Psoas muscle (tissue), 8 donors: ENCODE data around the gene FTO. TPM values are rescaled to one million over a fixed set of nuclear protein-coding genes. Genes with fewer than 3 reads are reported as not detected.

ENCODE experiments used
- ATAC-seq, 4 donors: fragments of 200-7000 bp; cut with Tn5 transposase; one replicate each; pipeline ENCODE4 v1.9.1; 2020; ENCODE audit warnings: moderate library complexity in 3 of 4, mild to moderate bottlenecking in 2 of 4
- DNase-seq, 2 donors: peaks; one replicate each; pipeline ENCODE4 v3.0.0-alpha.2; 2020
- H3K27ac ChIP-seq: fragments of 200-600 bp; one replicate; pipeline ENCODE4 v1.8.0; 2022
- H3K27me3 ChIP-seq, 3 donors: fragments of 200-600 bp in 1 of 3; one replicate each; pipeline versions ENCODE4 v1.6.1 to v1.8.0; 2013 to 2022; ENCODE audit warnings: low read length in 2 of 3, mild to moderate bottlenecking in 2 of 3, moderate library complexity in 1 of 3; ENCODE audit not compliant: insufficient read depth in 3 of 3
- H3K36me3 ChIP-seq, 2 donors: fragments of 200-600 bp in 1 of 2; one replicate each; pipeline versions ENCODE4 v1.6.1 to v1.8.0; 2013 to 2022; ENCODE audit warnings: low read depth in 1 of 2, mild to moderate bottlenecking in 1 of 2, moderate library complexity in 1 of 2; ENCODE audit not compliant: insufficient read depth in 1 of 2
- H3K4me1 ChIP-seq: fragments of 200-600 bp; one replicate; pipeline ENCODE4 v1.8.0; 2022
- H3K4me3 ChIP-seq: fragments of 200-600 bp; one replicate; pipeline ENCODE4 v1.8.0; 2022; ENCODE audit warnings: mild to moderate bottlenecking
- H3K9me3 ChIP-seq: fragments of 200-600 bp; one replicate; pipeline ENCODE4 v1.8.0; 2022
- CTCF ChIP-seq: fragments of 200-600 bp; IDR thresholded peaks from one replicate; pipeline ENCODE4 v1.8.0; 2022; ENCODE audit warnings: antibody characterized with exemption
- WGBS, 3 donors: extraction: QIAGEN DNeasy Blood & Tissue Kit; methylation state at CpG; one replicate each; pipeline versions ENCODE4 v1.1.6 to v1.1.7; 2013; 5-methylcytosine and 5-hydroxymethylcytosine counted together
- intact Hi-C, 2 donors: fragments of 100-400 bp; cut with DNase I; formaldehyde crosslinking; loops; one replicate each; pipeline versions ENCODE4 v1.11.0 to v1.14.2; 2022
- polyA plus RNA-seq, 3 donors: library from polyadenylated mRNA; stranded (reverse); fragments of 200-250 nt; gene quantifications; one replicate each; pipeline ENCODE4 v1.2.3, GENCODE V29; 2013
- total RNA-seq, 4 donors: library from RNA; stranded (reverse); fragmentation: NEBNext Ultra II Directional in 2 of 4; extraction: Animal tissue kit (Norgen Biotek cat#: 25700) in 2 of 4; gene quantifications; one replicate each; pipeline versions ENCODE4 v1.2.1 to v1.2.4, GENCODE V29; 2021 to 2023
- donor health status: healthy with polysubstance abuse.
- donor health status: DM: no; HTN: no; CAD: no; lungs with moderate emphysema.
- donor health status: Bipolar disorder and iron deficiency.
- donor health status: healthy.
- donor health status: DM: yes; HTN: yes; CAD: no.
- donor health status: DM: no; HTN: no; CAD: no.
- donor health status: DM: no; HTN: no; CAD: no.
- donor health status: DM: yes; HTN: yes; CAD: no.

FTO gene
- total and polyA plus RNA-seq, 7 donors = 14.2 to 67.6 (median 47.4) TPM

- intact Hi-C loops = no loop called here
- ATAC-seq (peak; percentile 79 to 95 (median 94)), DNase-seq (peak; percentile 21 to 60)
- Histone ChIP-seq H3K27me3 (no peaks in the 10 kb centered on the region), H3K36me3 (peaks cover 0 to 13% of the 10 kb centered on the region in 2 donors), H3K4me3 (no peak overlapping the region), H3K4me1 (peaks cover 23% of the 10 kb centered on the region), H3K27ac (no peak overlapping the region), H3K9me3 (no peaks in the 10 kb centered on the region)
- no peak for TF ChIP-seq CTCF
- 59 to 67% (median 63%) methylated on average over 5 of the region's 5 CpGs for WGBS, 3 donors
These were observed 189.9 kb downstream of the FTO start for GRCh38 chr16:53893731-53894435.

GRCh38 chr16:53894686-53895085 is 190.7 kb downstream of the FTO start:
- Histone ChIP-seq H3K9me3 (no peaks in the 10 kb centered on the region), H3K4me3 (no peak overlapping the region), H3K4me1 (peaks cover 23% of the 10 kb centered on the region), H3K36me3 (peaks cover 0 to 5% of the 10 kb centered on the region in 2 donors), H3K27ac (no peak overlapping the region), H3K27me3 (no peaks in the 10 kb centered on the region)
- intact Hi-C loops = no loop called here
- DNase-seq (no peak), ATAC-seq (no peak)
- WGBS, 3 donors = 92 to 99% (median 92%) methylated on average over 3 of the region's 3 CpGs
- TF ChIP-seq CTCF = no peak

- no peaks in the 10 kb centered on the region for H3K36me3 ChIP-seq
- intact Hi-C loops = no loop called here
- peaks cover 23% of the 10 kb centered on the region for H3K4me1 ChIP-seq
- H3K27me3 ChIP-seq = no peaks in the 10 kb centered on the region
- TF ChIP-seq CTCF = no peak
- no peak for ATAC-seq
- no peaks in the 10 kb centered on the region for H3K9me3 ChIP-seq
- no peak overlapping the region for H3K4me3 ChIP-seq
- H3K27ac ChIP-seq = no peak overlapping the region
- DNase-seq = no peak
- 85 to 98% (median 89%) methylated on average over 2 of the region's 2 CpGs for WGBS, 3 donors
These were observed 191.5 kb downstream of the FTO start for GRCh38 chr16:53895433-53895832.

GRCh38 chr16:53895851-53896250 is 191.9 kb downstream of the FTO start:
- WGBS, 3 donors = 92 to 100% (median 99%) methylated on average over 2 of the region's 2 CpGs
- intact Hi-C loops = no loop called here

More at GRCh38 chr16:53895851-53896250, 191.9 kb downstream of the FTO start:
- Histone ChIP-seq H3K27me3 (no peaks in the 10 kb centered on the region), H3K27ac (no peak overlapping the region), H3K9me3 (no peaks in the 10 kb centered on the region), H3K4me3 (no peak overlapping the region), H3K36me3 (no peaks in the 10 kb centered on the region), H3K4me1 (peaks cover 23% of the 10 kb centered on the region)
- ATAC-seq (no peak), DNase-seq (no peak)
- TF ChIP-seq CTCF = no peak
